Testis (tissue), 3 donors: Measurements from ENCODE around the gene TBC1D22A. TPM values are rescaled to one million over a fixed set of nuclear protein-coding genes. Genes with fewer than 3 reads are reported as not detected.

Experiments
- DNase-seq: peaks from one replicate; pipeline ENCODE4 v3.0.0-alpha.2; 2019
- H3K27ac ChIP-seq, 2 donors: fragments of 200-600 bp; sonication (generic); one replicate each; pipeline ENCODE4 v1.5.1; 2019
- H3K27me3 ChIP-seq: fragments of 200-600 bp; sonication (generic); one replicate; pipeline ENCODE4 v1.5.1; 2019
- H3K36me3 ChIP-seq: fragments of 200-600 bp; sonication (generic); one replicate; pipeline ENCODE4 v1.5.1; 2017; ENCODE audit warnings: low read depth; ENCODE audit errors: missing control alignments
- H3K4me1 ChIP-seq: fragments of 200-600 bp; sonication (generic); one replicate; pipeline ENCODE4 v1.5.1; 2019
- H3K4me3 ChIP-seq, 2 donors: fragments of 200-600 bp; sonication (generic); one replicate each; pipeline ENCODE4 v1.5.1; 2017 to 2019
- H3K9me3 ChIP-seq: fragments of 200-600 bp; sonication (generic); one replicate; pipeline ENCODE4 v1.5.1; 2017
- CTCF ChIP-seq, 3 experiments: fragments of 450-650 bp in 2 of 3; fragments of 200-600 bp in 1 of 3; sonication (generic) in 1 of 3; IDR thresholded peaks; one replicate each; pipeline ENCODE4 v1.5.1; 2016 to 2019; ENCODE audit warnings: antibody characterized with exemption in 3 of 3, mild to moderate bottlenecking in 2 of 3, moderate library complexity in 1 of 3
- POLR2A ChIP-seq: fragments of 450-650 bp; IDR thresholded peaks from one replicate; pipeline ENCODE4 v1.6.1; 2017; ENCODE audit warnings: antibody characterized with exemption, mild to moderate bottlenecking, moderate library complexity
- WGBS, 2 donors: methylation state at CpG; one replicate each; pipeline ENCODE4 v1.1.5; 2018; 5-methylcytosine and 5-hydroxymethylcytosine counted together
- intact Hi-C: fragments of 100-400 bp; cut with DNase I; formaldehyde crosslinking; loops from one replicate; pipeline ENCODE4 v1.15.1; 2023; ENCODE audit warnings: low total_unique reads
- polyA plus RNA-seq: library from polyadenylated mRNA; stranded (reverse); fragments of 350-450 nt; fragmentation: Illumina TruSeq; extraction: RNeasy Lipid Tissue Mini Kit (QIAGEN cat#74804); gene quantifications from one replicate; pipeline ENCODE4 v1.2.3, GENCODE V29; 2014; ENCODE audit warnings: low read depth, low replicate concordance; ENCODE audit not compliant: insufficient read depth
- total RNA-seq, 2 donors: library from RNA; depleted of rRNA; stranded (reverse); fragments of >200 nt; gene quantifications; one replicate each; pipeline ENCODE4 v1.2.3, GENCODE V29; 2016

Gene TBC1D22A
- total and polyA plus RNA-seq, 3 donors from 2014 or later, result 16.6 to 32.8 (median 28.5) TPM

- H3K4me1 ChIP-seq, result no peaks in the 10 kb centered on the region
- H3K36me3 ChIP-seq, result no peaks in the 10 kb centered on the region
- no peaks in the 10 kb centered on the region for H3K27me3 ChIP-seq
- H3K27ac ChIP-seq, result no peak overlapping the region
- TF ChIP-seq POLR2A, result no peak
- TF ChIP-seq CTCF (IDR thresholded peaks at IDR 0.05), result no peak
- no peak for DNase-seq
- H3K4me3 ChIP-seq, result no peak overlapping the region
- intact Hi-C loops, result no loop called here
- H3K9me3 ChIP-seq, result no peaks in the 10 kb centered on the region
- 93 to 97% methylated on average over 17 of the region's 17 CpGs for WGBS, 2 donors
These were observed 46.9 kb downstream of the TBC1D22A start for GRCh38 chr22:46809153-46809885.

GRCh38 chr22:46810856-46811786 is 48.7 kb downstream of the TBC1D22A start:
- no peak for DNase-seq
- no peak overlapping the region for H3K27ac ChIP-seq
- intact Hi-C loops, result no loop called here
- WGBS, 2 donors, result 93 to 95% methylated on average over 20 to 21 of the region's 21 CpGs
- H3K27me3 ChIP-seq, result no peaks in the 10 kb centered on the region
- H3K36me3 ChIP-seq, result no peaks in the 10 kb centered on the region
- no peaks in the 10 kb centered on the region for H3K9me3 ChIP-seq
- no peak overlapping the region for H3K4me3 ChIP-seq
- H3K4me1 ChIP-seq, result no peaks in the 10 kb centered on the region
- TF ChIP-seq CTCF (IDR thresholded peaks at IDR 0.05), result no peak
- no peak for TF ChIP-seq POLR2A

- WGBS, 2 donors, result 90 to 91% methylated on average over 10 of the region's 10 CpGs
- TF ChIP-seq POLR2A (no peak), CTCF (IDR thresholded peaks at IDR 0.05) (no peak)
- no peak for DNase-seq
These were observed 49.7 kb downstream of the TBC1D22A start for GRCh38 chr22:46812034-46812605.

GRCh38 chr22:46812788-46813187 is 50.3 kb downstream of the TBC1D22A start:
- intact Hi-C loops, result no loop called here
- TF ChIP-seq POLR2A, result no peak
- TF ChIP-seq CTCF (IDR thresholded peaks at IDR 0.05), result no peak
- Histone ChIP-seq H3K27me3 (no peaks in the 10 kb centered on the region), H3K27ac (no peak overlapping the region), H3K9me3 (no peaks in the 10 kb centered on the region), H3K4me3 (no peak overlapping the region), H3K36me3 (no peaks in the 10 kb centered on the region), H3K4me1 (no peaks in the 10 kb centered on the region)
- DNase-seq, result no peak
- WGBS, 2 donors, result 86 to 95% methylated on average over 13 of the region's 13 CpGs

More at GRCh38 chr22:46812034-46812605, 49.7 kb downstream of the TBC1D22A start:
- no peaks in the 10 kb centered on the region for H3K36me3 ChIP-seq
- intact Hi-C loops, result no loop called here
- H3K9me3 ChIP-seq, result no peaks in the 10 kb centered on the region
- H3K27me3 ChIP-seq, result no peaks in the 10 kb centered on the region
- H3K27ac ChIP-seq, result no peak overlapping the region
- H3K4me1 ChIP-seq, result no peaks in the 10 kb centered on the region
- H3K4me3 ChIP-seq, result no peak overlapping the region
